SK-N-SH (cell line): ENCODE data around the gene PLSCR3. TPM values are rescaled to one million over a fixed set of nuclear protein-coding genes. Genes with fewer than 3 reads are reported as not detected.

Experiments used
- CTCF ChIA-PET: fragments of 300-600, 350-600 bp; formaldehyde crosslinking; extraction: SDS; loops from one replicate; lab custom pipeline; 2021; lab: Yijun Ruan, JAX
- POLR2A ChIA-PET: fragments of 350-600 bp; sonication (Branson Sonifier 250); formaldehyde crosslinking; extraction: SDS; loops from one replicate; lab custom pipeline; 2020; ENCODE audit warnings: antibody characterized with exemption, inconsistent platforms; lab: Yijun Ruan, JAX
- DNase-seq: peaks from one replicate; pipeline ENCODE4 v3.0.0; 2012
- H2AFZ ChIP-seq: fragments of 200-600 bp; sonication (generic); 2 replicates; pipeline ENCODE4 v1.8.1; 2016; ENCODE audit warnings: antibody characterized with exemption, mild to moderate bottlenecking, low read depth
- H3F3A ChIP-seq: fragments of 200-600 bp; sonication (generic); replicated peaks from 2 replicates; pipeline ENCODE3; 2016; ENCODE audit warnings: antibody characterized with exemption, mild to moderate bottlenecking; ENCODE audit not compliant: insufficient read depth
- H3K27ac ChIP-seq, 2 experiments: fragments of 200-500 bp in 1 of 2; fragments of 200-600 bp in 1 of 2; sonication (Bioruptor generic) in 1 of 2; sonication (generic), shearing (Covaris generic) in 1 of 2; 2 replicates each; pipeline versions ENCODE4 v1.5.1 to v1.6.1; 2014 to 2016; ENCODE audit warnings: low read depth in 2 of 2, inconsistent platforms in 1 of 2, low read length in 1 of 2, mild to moderate bottlenecking in 1 of 2, mixed read lengths in 1 of 2
- H3K27me3 ChIP-seq: fragments of 200-600 bp; sonication (generic), shearing (Covaris generic); 2 replicates; pipeline ENCODE4 v1.6.1; 2016; ENCODE audit warnings: mixed run types; ENCODE audit not compliant: insufficient read depth
- H3K36me3 ChIP-seq, 2 experiments: fragments of 200-500 bp in 1 of 2; fragments of 200-600 bp in 1 of 2; sonication (Bioruptor generic) in 1 of 2; sonication (generic) in 1 of 2; replicated peaks in 1 of 2; 2 replicates each; pipeline versions ENCODE3 to v1.5.1; 2014 to 2016; ENCODE audit warnings: low read length in 1 of 2, mild to moderate bottlenecking in 1 of 2; ENCODE audit not compliant: insufficient read depth in 2 of 2, control insufficient read depth in 1 of 2
- H3K4me1 ChIP-seq, 2 experiments: fragments of 200-500 bp in 1 of 2; fragments of 200-600 bp in 1 of 2; sonication (Bioruptor generic) in 1 of 2; sonication (generic), shearing (Covaris generic) in 1 of 2; 2 replicates each; pipeline versions ENCODE4 v1.5.1 to v1.6.1; 2014 to 2016; ENCODE audit warnings: low read depth in 1 of 2, low read length in 1 of 2, mixed run types in 1 of 2; ENCODE audit not compliant: insufficient read depth in 2 of 2, control insufficient read depth in 1 of 2
- H3K4me2 ChIP-seq: fragments of 200-600 bp; sonication (generic), shearing (Covaris generic); 2 replicates; pipeline ENCODE4 v1.6.1; 2017; ENCODE audit warnings: mixed run types
- H3K4me3 ChIP-seq, 2 experiments: fragments of 200-500 bp in 1 of 2; fragments of 200-600 bp in 1 of 2; sonication (Bioruptor generic) in 1 of 2; sonication (generic), shearing (Covaris generic) in 1 of 2; 2 replicates each; pipeline versions ENCODE4 v1.5.1 to v1.8.1; 2014 to 2016; ENCODE audit warnings: low read depth in 2 of 2, inconsistent platforms in 1 of 2, low read length in 1 of 2, mild to moderate bottlenecking in 1 of 2, mixed read lengths in 1 of 2, moderate library complexity in 1 of 2
- H3K79me2 ChIP-seq: fragments of 200-600 bp; sonication (generic); 2 replicates; pipeline ENCODE4 v1.8.1; 2017; ENCODE audit warnings: mild to moderate bottlenecking; ENCODE audit not compliant: insufficient read depth
- H3K9ac ChIP-seq: fragments of 200-600 bp; sonication (generic); 2 replicates; pipeline ENCODE4 v1.6.1; 2017; ENCODE audit warnings: mixed run types
- H3K9me2 ChIP-seq: fragments of 200-600 bp; sonication (generic); 2 replicates; pipeline ENCODE4 v1.6.1; 2017; ENCODE audit warnings: mixed run types
- H3K9me3 ChIP-seq: fragments of 200-600 bp; sonication (generic); 2 replicates; pipeline ENCODE4 v1.6.1; 2017; ENCODE audit warnings: mixed run types, mild to moderate bottlenecking, moderate library complexity
- H4K20me1 ChIP-seq: fragments of 200-600 bp; sonication (generic); 2 replicates; pipeline ENCODE4 v1.6.1; 2017; ENCODE audit warnings: mild to moderate bottlenecking, mixed run types; ENCODE audit not compliant: insufficient read depth
- CTCF ChIP-seq: fragments of 200-600 bp; sonication (generic); IDR thresholded peaks from 2 replicates; pipeline ENCODE4 v1.6.1; 2017; ENCODE audit warnings: antibody characterized with exemption, mild to moderate bottlenecking, moderate library complexity
- EZH2phosphoT487 ChIP-seq: fragments of 200-600 bp; sonication (generic); IDR thresholded peaks from 2 replicates; pipeline ENCODE4 v1.6.1; 2017; ENCODE audit warnings: low read depth, mixed run types, mild to moderate bottlenecking, antibody characterized with exemption, moderate library complexity, borderline replicate concordance
- GABPA ChIP-seq: IDR thresholded peaks from 2 replicates; pipeline ENCODE4 v1.4.0; 2012; ENCODE audit warnings: low read depth, mild to moderate bottlenecking
- IRF3 ChIP-seq: fragments of 150-350 bp; IDR thresholded peaks from 2 replicates; pipeline ENCODE4 v1.6.1; 2016; ENCODE audit warnings: mild to moderate bottlenecking, low read depth, low read length
- NFIC ChIP-seq: IDR thresholded peaks from 2 replicates; pipeline ENCODE4 v1.4.0; 2012; ENCODE audit warnings: borderline replicate concordance
- NRF1 ChIP-seq: IDR thresholded peaks from 2 replicates; pipeline ENCODE4 v1.6.1; 2012; ENCODE audit warnings: low read depth, mild to moderate bottlenecking, low read length
- REST ChIP-seq: IDR thresholded peaks from 2 replicates; pipeline ENCODE4 v1.6.1; 2012; ENCODE audit warnings: mild to moderate bottlenecking, low read depth, low read length, moderate library complexity
- RFX5 ChIP-seq: IDR thresholded peaks from 2 replicates; pipeline ENCODE4 v1.6.1; 2012; ENCODE audit warnings: mild to moderate bottlenecking, improper control_type of control experiment, low read length
- RXRA ChIP-seq: IDR thresholded peaks from 2 replicates; pipeline ENCODE4 v1.4.0; 2012; ENCODE audit warnings: low read depth, mild to moderate bottlenecking, borderline replicate concordance
- SIN3A ChIP-seq: IDR thresholded peaks from 2 replicates; pipeline ENCODE4 v1.6.1; 2012; ENCODE audit warnings: low read depth, mild to moderate bottlenecking, low read length, moderate library complexity, borderline replicate concordance
- TAF1 ChIP-seq: IDR thresholded peaks from 2 replicates; pipeline ENCODE4 v1.6.1; 2012; ENCODE audit warnings: low read depth, mild to moderate bottlenecking, low read length, moderate library complexity, borderline replicate concordance
- TCF12 ChIP-seq: IDR thresholded peaks from 2 replicates; pipeline ENCODE4 v1.4.0; 2012
- TEAD4 ChIP-seq: IDR thresholded peaks from 2 replicates; pipeline ENCODE4 v1.4.0; 2012; ENCODE audit warnings: mild to moderate bottlenecking, borderline replicate concordance; ENCODE audit not compliant: insufficient read depth
- USF2 ChIP-seq: fragments of 150-350 bp; IDR thresholded peaks from 2 replicates; pipeline ENCODE4 v1.6.1; 2017; ENCODE audit warnings: antibody characterized with exemption, low read length, low read depth, borderline replicate concordance
- YY1 ChIP-seq: IDR thresholded peaks from 2 replicates; pipeline ENCODE4 v1.4.0; 2012; ENCODE audit warnings: low read depth, mild to moderate bottlenecking
- WGBS: methylation state at CpG from one replicate; pipeline ENCODE4 v1.1.6; 2017; ENCODE audit warnings: low lambda C conversion rate; 5-methylcytosine and 5-hydroxymethylcytosine counted together
- polyA plus RNA-seq, 3 experiments: library from polyadenylated mRNA; depleted of rRNA; stranded (reverse); fragments of >200 nt; gene quantifications; 2 replicates each; pipeline ENCODE4 v1.2.3, GENCODE V29; 2012

Gene PLSCR3
- polyA plus RNA-seq, 1 of the 3 experiments (the other 2 are of a cell fraction), result 95.0 TPM

GRCh38 chr17:7409716-7410115 is 15.4 kb upstream of the PLSCR3 start:
- Histone ChIP-seq H3K27me3 (no peaks in the 10 kb centered on the region), H2AFZ (no peak overlapping the region)
- 94% methylated on average over 6 of the region's 6 CpGs for WGBS
- POLR2A ChIA-PET, result no interaction called here
- TF ChIP-seq USF2 (no peak), TEAD4 (no peak), GABPA (no peak), CTCF (no peak), RXRA (no peak), TAF1 (no peak)
- TF ChIP-seq, all 33 proteins: peak for 0
- peaks cover 28% of the 10 kb centered on the region for H3K79me2 ChIP-seq
- no peaks in the 10 kb centered on the region for H3F3A ChIP-seq
- H3K36me3 ChIP-seq, result peaks cover 8 to 42% of the 10 kb centered on the region in 2 experiments
- no peaks in the 10 kb centered on the region for H3K9me2 ChIP-seq
- H3K4me3 ChIP-seq, result no peak overlapping the region
- peaks cover 11% of the 10 kb centered on the region; the same call in 1 of the 2 replicates for H4K20me1 ChIP-seq
- no peak overlapping the region for H3K4me2 ChIP-seq
- no peaks in the 10 kb centered on the region for H3K9me3 ChIP-seq
- H3K27ac ChIP-seq, result no peak overlapping the region
- H3K9ac ChIP-seq, result no peak overlapping the region
- DNase-seq, result no peak
- peaks cover 0 to 15% of the 10 kb centered on the region in 2 experiments; a peak in 1 of 4 replicates for H3K4me1 ChIP-seq
- CTCF ChIA-PET, result interaction anchor here (4.9 kb wide), 1 partner anchor 54 kb away, joined by 28 read pairs; the partner anchor contains the start of gene TMEM95

GRCh38 chr17:7408863-7409262 is 14.5 kb upstream of the PLSCR3 start:
- Histone ChIP-seq H3F3A (no peaks in the 10 kb centered on the region), H3K4me2 (no peak overlapping the region), H3K27me3 (no peaks in the 10 kb centered on the region), H3K36me3 (peaks cover 8 to 35% of the 10 kb centered on the region in 2 experiments), H3K4me3 (no peak overlapping the region), H3K9me3 (no peaks in the 10 kb centered on the region), H3K9ac (no peak overlapping the region), H3K27ac (no peak overlapping the region), H4K20me1 (peaks cover 11% of the 10 kb centered on the region; the same call in 1 of the 2 replicates), H3K4me1 (peaks cover 0 to 15% of the 10 kb centered on the region in 2 experiments; a peak in 1 of 4 replicates), H2AFZ (no peak overlapping the region), H3K79me2 (peaks cover 28% of the 10 kb centered on the region), H3K9me2 (no peaks in the 10 kb centered on the region)
- ChIA-PET POLR2A (no interaction called here), CTCF (interaction anchor here (4.9 kb wide), 1 partner anchor 53 kb away, joined by 28 read pairs; the partner anchor contains the start of gene TMEM95)
- DNase-seq, result no peak
- 94% methylated on average over 4 of the region's 6 CpGs for WGBS
- no peak for TF ChIP-seq SIN3A
- no peak for TF ChIP-seq TCF12
- no peak for TF ChIP-seq NFIC
- TF ChIP-seq USF2, result no peak
- no peak for TF ChIP-seq CTCF
- TF ChIP-seq YY1, result no peak
- no peak for TF ChIP-seq EZH2phosphoT487
- TF ChIP-seq NRF1, result no peak
- TF ChIP-seq TAF1, result no peak
- TF ChIP-seq IRF3, result no peak
- TF ChIP-seq REST, result no peak
- no peak for TF ChIP-seq RFX5
